SK-N-DZ (cell line): ENCODE data around the gene KCNE3.
A peak's percentile ranks its signal among the peaks of the same experiment; 100 is the strongest.
"Not testable (repeated sequence)": the region's sequence is repeated elsewhere in the genome, so short reads cannot be mapped to it uniquely, and the experiment has no call there.

Source experiments
- DNase-seq: peaks from one replicate; pipeline ENCODE4 v3.0.0-alpha.2; 2015; ENCODE audit warnings: low spot score
- small RNA-seq, 2 experiments: library from RNA; depleted of rRNA; stranded (forward); fragments of <200 nt; gene quantifications; one replicate each; pipeline ENCODE3, GENCODE V24; 2014

KCNE3 gene

DNA sequence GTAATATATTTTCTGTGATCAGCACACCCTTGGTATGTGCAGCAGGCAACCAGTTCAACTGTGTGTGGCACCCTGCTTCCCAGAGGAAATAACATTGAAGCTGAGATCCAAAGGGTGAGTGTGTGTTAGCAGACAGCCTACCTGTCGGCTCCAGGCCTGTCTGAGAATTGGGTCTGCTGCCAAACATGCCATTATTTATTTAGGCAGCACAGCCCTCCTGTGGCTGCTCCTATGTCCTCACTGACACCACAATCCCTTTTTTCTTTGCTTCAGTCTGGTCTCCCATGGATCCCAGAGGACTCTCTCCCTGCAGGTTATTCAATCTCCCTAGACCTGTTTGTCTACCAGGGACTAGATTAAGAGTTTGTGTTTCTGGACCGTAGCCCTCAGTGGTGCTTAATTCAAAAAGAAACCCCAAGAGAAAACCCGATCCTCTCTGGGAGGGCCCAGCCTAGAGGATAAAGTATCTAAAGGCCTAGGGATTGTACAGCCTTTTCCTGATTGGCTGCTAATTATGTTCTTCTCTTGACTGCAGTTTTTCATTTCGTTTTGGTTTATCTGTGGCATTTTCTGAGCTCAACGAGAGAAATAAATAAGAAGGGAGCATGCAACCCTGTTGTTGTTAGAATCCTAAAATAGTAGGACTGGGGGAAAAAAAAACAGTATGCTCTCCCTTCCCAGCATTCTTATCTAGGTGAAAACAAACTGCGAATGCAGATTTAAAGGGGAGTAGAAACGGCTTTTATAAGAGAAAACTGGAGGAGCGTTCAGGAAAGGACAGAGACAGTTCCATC, 24.1 kb downstream of the KCNE3 start:
- DNase-seq, result peak; percentile 30

DNA sequence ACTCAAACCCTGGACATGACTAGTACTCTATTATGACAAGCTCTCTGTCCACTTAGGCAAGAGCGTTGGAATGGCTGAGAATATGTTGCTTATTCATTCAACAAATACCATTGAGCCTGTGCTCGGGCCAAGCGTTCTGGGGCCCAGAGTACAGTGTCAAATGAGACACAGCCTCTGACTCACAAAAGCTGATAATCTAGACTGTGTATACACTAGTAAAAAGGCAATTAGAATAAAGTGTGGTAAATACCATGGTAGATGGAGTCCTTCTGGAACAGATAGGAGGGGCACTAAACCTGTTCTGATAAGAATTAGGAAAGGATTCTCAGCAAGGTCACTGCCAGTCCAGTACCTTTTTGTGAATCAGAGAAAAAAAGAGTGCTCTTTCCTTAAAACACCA, 24.7 kb downstream of the KCNE3 start:
- no peak for DNase-seq

DNA sequence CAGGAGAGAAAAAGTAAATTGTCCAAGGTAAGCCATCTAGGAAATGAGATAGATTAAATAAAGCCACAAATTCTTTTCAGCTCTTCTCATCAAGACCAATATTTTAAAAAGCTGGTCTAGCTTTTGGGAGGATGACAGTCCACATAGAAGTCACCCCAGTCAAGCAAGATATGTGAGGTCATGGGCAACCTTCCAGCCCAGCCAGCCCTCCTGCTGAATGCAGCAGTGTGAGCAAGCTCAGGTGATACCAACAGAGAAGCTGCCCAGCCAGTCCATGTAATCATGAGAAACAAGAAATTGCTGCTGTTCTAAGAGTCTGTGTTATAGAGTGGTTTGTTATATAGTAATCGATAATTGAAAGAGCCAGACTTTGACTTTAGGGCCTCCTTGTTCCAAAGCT, 28.7 kb downstream of the KCNE3 start:
- no peak for DNase-seq

DNA sequence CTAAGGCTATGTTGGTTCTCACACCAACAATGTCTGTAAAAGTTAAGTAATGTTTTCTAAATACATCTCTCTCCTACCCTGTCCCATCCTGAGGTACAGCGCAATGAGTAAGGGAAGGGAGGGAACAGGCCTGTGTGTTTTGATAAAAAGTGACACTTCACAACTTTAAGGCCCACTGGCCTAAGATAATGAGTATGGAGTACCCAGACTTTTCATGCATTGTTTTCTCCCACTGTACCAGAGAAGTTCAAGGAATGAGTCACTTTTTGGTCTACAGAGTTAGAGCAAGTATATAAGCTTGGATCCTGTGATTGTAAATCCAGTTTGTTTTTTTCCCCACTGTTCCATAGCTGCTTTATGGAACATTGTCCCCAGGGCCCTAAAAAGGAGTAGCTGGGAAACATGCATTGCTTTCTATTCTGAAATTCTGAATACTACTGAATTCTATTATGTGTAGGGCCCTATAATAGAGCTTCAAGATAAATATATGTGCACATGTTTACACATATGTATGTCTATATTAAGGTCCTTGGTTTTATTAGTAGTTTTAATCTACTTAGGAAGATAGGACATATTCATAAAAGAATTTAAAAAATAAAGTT, 29.8 kb downstream of the KCNE3 start:
- no peak for DNase-seq

DNA sequence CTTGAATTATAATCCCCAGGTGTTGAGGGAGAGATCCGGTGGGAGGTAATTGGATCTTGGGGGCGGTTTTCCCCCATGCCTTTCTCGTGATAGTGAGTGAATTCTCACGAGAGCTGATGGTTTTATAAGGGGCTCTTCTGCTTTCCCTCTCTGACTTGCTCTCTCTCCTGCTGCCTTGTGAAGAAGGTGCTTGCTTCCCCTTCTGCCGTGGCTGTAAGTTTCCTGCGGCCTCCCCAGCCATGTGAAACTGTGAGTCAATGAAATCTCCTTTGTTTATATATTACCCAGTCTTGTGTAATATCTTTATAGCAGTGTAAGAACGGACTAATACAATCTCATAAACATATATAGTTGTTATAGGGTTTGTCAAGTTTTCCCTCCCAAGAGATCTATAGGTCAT, 32.8 kb downstream of the KCNE3 start:
- DNase-seq, result no peak

DNA sequence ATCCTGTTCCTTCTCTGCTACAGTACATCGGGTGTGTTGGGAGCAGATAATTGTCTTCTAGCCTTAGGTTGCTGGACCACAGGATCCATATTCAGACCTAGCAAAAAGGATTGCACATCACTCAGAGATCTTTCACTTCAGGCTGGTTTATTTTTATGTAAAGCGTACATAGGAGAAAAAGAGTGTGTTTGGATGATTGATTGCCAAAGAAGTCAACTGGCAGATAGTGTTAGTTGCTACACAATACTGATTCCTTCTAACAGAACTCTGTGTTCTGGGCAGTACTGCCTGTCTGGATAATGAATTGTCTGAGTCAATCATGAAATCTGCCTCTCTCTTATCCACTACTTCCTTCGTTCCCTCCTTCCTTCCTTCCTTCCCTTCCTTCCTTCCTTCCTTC, 38.1 kb downstream of the KCNE3 start:
- no peak for DNase-seq

DNA sequence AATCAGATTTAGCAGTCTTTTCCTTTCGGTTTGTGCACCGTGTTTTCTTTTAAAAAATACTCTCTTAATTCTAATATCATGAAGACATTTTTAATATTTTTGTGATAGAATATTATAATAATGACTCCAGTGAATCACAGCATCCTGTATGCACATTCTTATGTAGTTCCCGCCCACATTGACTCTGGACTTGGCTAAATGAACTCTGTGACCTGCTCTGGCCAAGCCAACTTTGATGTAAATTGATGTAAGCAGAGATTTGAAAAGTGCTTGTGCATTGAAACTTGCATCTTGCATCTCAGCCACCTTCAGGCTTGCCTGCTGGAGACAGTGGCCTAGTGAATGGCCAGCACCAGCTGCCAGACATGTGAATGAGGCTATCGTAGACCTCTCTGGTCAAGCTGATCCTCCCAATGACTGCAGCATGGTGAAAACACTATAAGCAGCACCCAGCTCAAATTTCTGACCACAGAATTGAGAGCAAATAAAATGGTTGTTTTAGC, 39.9 kb downstream of the KCNE3 start:
- no peak for DNase-seq

DNA sequence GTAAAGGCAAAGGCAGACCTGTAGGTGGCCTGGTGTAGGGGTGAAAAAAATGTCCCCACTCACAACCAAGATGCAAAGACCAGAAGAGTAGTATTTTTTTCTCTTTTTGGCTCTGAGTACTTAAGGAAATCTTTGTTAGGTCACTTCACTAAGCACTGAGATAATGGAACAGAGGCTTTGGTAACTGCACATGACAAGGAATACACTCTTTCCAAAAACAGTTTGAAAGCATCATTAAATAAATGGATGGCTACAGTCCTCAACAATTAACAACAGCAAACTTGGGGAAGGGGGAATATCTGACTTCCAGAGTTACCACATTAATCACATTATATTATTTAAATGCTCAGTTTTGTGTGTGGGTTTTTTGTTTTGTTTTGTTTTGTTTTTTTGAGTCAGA, 42.2 kb downstream of the KCNE3 start:
- DNase-seq, result no peak

DNA sequence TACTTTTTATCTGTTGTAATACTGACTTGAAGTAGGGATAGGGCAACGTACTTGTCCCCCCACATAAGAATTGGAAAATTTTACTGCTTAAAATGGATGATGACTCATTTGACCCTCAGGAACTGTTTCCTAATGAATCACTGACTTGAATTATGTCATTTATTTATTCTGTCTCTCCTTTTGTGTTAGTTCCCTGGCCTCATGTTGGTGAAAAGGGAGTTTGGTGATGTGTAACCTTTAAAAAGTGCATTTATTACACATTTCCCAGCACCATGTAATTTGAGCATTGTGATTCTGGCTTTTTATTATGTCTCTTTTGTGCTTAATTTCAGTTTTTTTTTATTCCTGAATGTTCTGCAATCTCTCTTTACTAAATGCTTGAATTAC, 48.8 kb downstream of the KCNE3 start:
- no peak for DNase-seq

DNA sequence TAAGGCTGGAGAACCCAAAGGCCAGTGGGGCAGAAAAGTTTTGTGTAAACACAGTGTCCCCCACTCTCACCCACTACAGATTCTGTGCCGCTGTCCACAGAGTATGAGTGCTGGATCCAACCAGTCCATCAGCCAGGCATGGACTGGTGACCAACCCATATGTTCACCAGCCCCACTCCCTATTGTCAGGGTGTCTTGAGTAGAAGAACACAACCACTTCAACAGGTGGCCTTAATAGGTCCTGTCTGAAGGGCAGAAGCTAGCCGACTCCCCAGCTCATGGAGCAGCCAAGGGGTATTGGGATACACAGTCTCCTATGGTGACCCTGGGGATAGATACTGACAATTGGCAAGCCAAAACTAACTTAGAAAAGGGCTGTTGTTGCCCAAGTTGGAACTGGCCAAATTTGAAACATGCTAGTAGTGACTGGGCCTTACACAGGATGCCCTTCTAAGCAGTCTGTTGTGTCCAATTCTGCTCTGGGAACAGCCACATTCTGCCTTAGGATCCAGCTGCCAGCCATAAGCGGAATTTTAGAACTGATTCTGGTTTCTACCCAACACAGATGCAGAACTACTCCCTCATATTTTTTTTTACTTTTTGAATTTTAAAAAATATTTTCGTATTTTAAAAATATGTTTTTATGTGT, 49.4 kb downstream of the KCNE3 start:
- no peak for DNase-seq

DNA sequence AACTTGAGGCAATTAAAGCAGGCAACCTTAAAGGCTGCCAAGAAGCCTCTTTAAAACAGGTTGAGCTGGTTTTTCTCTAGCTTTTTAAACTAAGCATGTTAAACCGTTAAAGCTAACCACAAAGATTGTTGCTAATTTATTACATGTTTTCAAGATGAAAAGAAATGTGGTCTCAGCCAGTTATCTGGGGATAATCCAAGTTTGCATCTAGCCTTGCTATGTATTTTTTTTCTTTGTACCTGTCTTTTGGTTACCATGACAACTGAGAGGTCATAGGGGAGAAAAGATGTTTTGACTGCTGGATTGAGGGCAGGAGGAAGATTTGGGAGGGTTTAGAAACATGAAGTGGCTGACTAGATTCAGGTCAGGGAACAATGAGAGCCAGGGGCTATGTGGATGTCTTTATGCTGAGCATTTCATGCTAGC, 50.0 kb downstream of the KCNE3 start:
- DNase-seq, result no peak

DNA sequence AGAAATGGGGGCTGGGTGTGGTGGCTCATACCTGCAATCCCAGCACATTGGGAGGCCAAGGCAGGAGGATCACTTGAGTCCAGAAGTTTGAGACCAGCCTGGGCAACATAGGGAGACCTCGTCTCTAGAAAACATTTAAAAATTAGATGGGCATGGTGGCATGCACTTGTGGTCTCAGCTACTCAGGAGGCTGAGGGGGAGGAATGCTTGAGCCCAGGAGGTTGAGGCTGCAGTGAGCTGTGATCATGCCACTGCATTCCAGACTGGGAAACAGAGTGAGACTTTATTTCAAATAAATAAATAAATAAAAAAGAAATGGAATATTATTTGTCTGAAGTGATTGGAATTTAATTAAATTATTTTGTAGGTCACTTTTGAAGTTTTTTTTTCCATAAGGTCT, 50.4 kb downstream of the KCNE3 start:
- not testable (repeated sequence) for DNase-seq

DNA sequence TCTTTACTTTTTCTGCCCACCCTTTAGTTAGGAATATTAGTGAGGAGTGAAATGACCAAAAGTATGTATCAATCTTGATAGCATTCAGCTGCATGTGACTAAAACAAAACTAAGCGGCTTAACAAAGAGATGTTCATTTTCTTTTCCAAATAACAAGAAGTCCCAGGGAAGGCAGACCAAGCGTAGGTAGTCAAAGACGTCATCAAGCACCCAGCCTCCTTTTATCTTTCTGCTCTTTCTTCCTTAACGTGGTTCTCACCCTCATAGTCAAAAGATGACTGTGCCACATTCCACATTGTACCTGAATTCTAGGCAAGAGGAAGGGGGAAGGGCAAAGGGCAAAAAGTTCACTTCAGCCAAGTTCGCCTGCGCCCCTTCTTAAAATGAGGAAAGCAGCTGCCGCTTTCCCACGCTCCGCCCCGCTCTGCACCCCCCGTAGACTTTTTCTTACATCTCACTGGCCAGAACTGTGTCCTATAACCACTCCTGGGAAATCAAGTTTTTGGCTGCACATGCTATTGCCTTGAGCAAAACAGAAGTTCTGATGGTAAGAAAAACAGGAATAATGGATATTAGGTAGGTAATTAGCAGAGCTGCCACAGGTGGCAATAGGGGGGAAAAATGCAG, 54.5 kb downstream of the KCNE3 start:
- DNase-seq, result no peak

DNA sequence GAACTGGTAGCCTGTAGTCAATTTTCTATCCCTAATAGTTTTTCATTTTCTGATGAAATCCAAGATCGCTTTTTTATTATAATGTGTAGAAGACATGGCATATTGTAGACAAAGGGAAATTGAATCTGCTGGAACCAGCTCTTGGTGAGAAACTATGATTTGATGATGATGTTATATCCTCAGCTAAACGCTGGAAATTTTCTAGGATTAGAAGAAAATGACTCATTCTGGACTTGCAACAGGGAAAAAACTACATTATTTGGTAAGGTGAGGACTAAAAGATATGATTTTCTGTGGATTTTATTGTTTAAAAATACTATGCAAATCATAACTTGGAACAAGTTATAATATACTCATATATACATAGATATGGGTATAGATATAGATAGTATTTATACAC, 55.0 kb downstream of the KCNE3 start:
- DNase-seq, result no peak

DNA sequence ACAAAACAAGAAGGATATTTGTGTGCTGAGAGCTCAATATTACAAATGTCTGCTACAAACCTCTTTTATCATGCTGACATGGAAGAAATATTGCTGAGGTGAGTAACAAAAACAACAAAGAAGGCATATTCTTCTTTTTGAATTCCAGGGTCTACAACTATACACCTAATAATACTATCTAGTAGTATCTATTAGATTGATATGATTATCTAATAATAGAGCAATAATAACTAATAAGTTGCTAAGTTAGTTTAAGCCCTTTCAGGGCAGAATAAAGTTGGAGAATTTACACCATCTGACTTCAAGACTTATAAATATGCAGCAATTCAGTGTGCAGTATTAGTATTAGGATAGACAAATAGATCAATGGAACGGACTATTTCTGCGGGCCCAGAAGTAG, 57.7 kb downstream of the KCNE3 start:
- DNase-seq, result no peak

Small RNA genes lying within 50 kb of the gene (small RNA-seq; reads per million reads assigned to genes)
- gene CYCSP27, result 0 reads per million in 2 experiments
